ENCODE results near the gene ACTN3.
A peak's percentile ranks its signal among the peaks of the same experiment; 100 is the strongest.
"Not testable (repeated sequence)": the region's sequence is repeated elsewhere in the genome, so short reads cannot be mapped to it uniquely, and the experiment has no call there.

Gene ACTN3

GRCh38 chr11:66546368-66546965 lies at the start of gene ACTN3:
TSS of gene ACTN3 (plus strand) at chr11:66546903. CDS start at chr11:66546938, 35 bp downstream.
- FAIRE-seq, result no peak

GRCh38 chr11:66497206-66497605 lies 49.5 kb upstream of the ACTN3 start:
- FAIRE-seq (no peak), DNase-seq (ENCODE audit: extremely low spot score, insufficient read length, low read depth) (no peak)

More at GRCh38 chr11:66546368-66546965, at the start of gene ACTN3:
- DNase-seq (ENCODE audit: extremely low spot score, insufficient read length, low read depth), result no peak

GRCh38 chr11:66498506-66498905 lies 48.2 kb upstream of the ACTN3 start:
- DNase-seq (ENCODE audit: extremely low spot score, insufficient read length, low read depth) (no peak), FAIRE-seq (no peak)

GRCh38 chr11:66505276-66505816 lies 41.4 kb upstream of the ACTN3 start:
- DNase-seq (ENCODE audit: extremely low spot score, insufficient read length, low read depth) (no peak), FAIRE-seq (no peak)

GRCh38 chr11:66509131-66509561 lies 37.6 kb upstream of the ACTN3 start:
- DNase-seq (ENCODE audit: extremely low spot score, insufficient read length, low read depth) (no peak), FAIRE-seq (no peak)

- FAIRE-seq, result peak; percentile 69
These were observed 36.3 kb upstream of the ACTN3 start, which contains the start of gene BBS1 for GRCh38 chr11:66510271-66510989. TSS of gene BBS1 (plus strand) at chr11:66510635. CDS start at chr11:66510660, 25 bp downstream.

GRCh38 chr11:66510990-66511339 lies 35.7 kb upstream of the ACTN3 start:
- FAIRE-seq (no peak), DNase-seq (ENCODE audit: extremely low spot score, insufficient read length, low read depth) (no peak)

More at GRCh38 chr11:66510271-66510989, 36.3 kb upstream of the ACTN3 start, which contains the start of gene BBS1:
- peak; percentile 83 for DNase-seq (ENCODE audit: extremely low spot score, insufficient read length, low read depth)

GRCh38 chr11:66523611-66524010 lies 23.1 kb upstream of the ACTN3 start:
- DNase-seq (ENCODE audit: extremely low spot score, insufficient read length, low read depth) (no peak), FAIRE-seq (no peak)

- DNase-seq (ENCODE audit: extremely low spot score, insufficient read length, low read depth) (no peak), FAIRE-seq (no peak)
These were observed 22.2 kb upstream of the ACTN3 start for GRCh38 chr11:66524304-66525040.

- no peak for FAIRE-seq
- DNase-seq (ENCODE audit: extremely low spot score, insufficient read length, low read depth), result no peak
These were observed 17.6 kb upstream of the ACTN3 start for GRCh38 chr11:66529069-66529468.

- FAIRE-seq (no peak), DNase-seq (ENCODE audit: extremely low spot score, insufficient read length, low read depth) (no peak)
These were observed 17.0 kb upstream of the ACTN3 start for GRCh38 chr11:66529655-66530054.

GRCh38 chr11:66530927-66531709 lies 15.6 kb upstream of the ACTN3 start:
- no peak for FAIRE-seq
- no peak for DNase-seq (ENCODE audit: extremely low spot score, insufficient read length, low read depth)

- DNase-seq (ENCODE audit: extremely low spot score, insufficient read length, low read depth) (no peak), FAIRE-seq (no peak)
These were observed 14.9 kb upstream of the ACTN3 start for GRCh38 chr11:66531841-66532240.

GRCh38 chr11:66532784-66533183 lies 13.9 kb upstream of the ACTN3 start:
- DNase-seq (ENCODE audit: extremely low spot score, insufficient read length, low read depth), result no peak
- no peak for FAIRE-seq

GRCh38 chr11:66539170-66539869 lies 7.4 kb upstream of the ACTN3 start:
- DNase-seq (ENCODE audit: extremely low spot score, insufficient read length, low read depth) (no peak), FAIRE-seq (no peak)

GRCh38 chr11:66539870-66540213 lies 6.9 kb upstream of the ACTN3 start:
- FAIRE-seq (no peak), DNase-seq (ENCODE audit: extremely low spot score, insufficient read length, low read depth) (no peak)

GRCh38 chr11:66540598-66540997 lies 6.1 kb upstream of the ACTN3 start:
- not testable (repeated sequence) for FAIRE-seq; DNase-seq (ENCODE audit: extremely low spot score, insufficient read length, low read depth)

GRCh38 chr11:66541892-66542291 lies 4.8 kb upstream of the ACTN3 start:
- FAIRE-seq, result no peak
- DNase-seq (ENCODE audit: extremely low spot score, insufficient read length, low read depth), result no peak

- DNase-seq (ENCODE audit: extremely low spot score, insufficient read length, low read depth) (no peak), FAIRE-seq (no peak)
These were observed 4.3 kb upstream of the ACTN3 start for GRCh38 chr11:66542362-66542761.

All from GM18507 (cell line).